Ascending aorta (tissue), 2 donors: Measurements from ENCODE around the gene LANCL3. TPM values are rescaled to one million over a fixed set of nuclear protein-coding genes. Genes with fewer than 3 reads are reported as not detected.

Experiments used
- DNase-seq, 2 donors: peaks; one replicate each; pipeline ENCODE4 v3.0.0-alpha.2; 2019; ENCODE audit warnings: low spot score in 2 of 2
- H3K27ac ChIP-seq, 2 donors: fragments of 200-600 bp; sonication (generic); one replicate each; pipeline ENCODE4 v1.5.1; 2016 to 2017; ENCODE audit warnings: mild to moderate bottlenecking in 1 of 2
- H3K27me3 ChIP-seq: fragments of 200-600 bp; sonication (generic); one replicate; pipeline ENCODE4 v1.5.1; 2017
- H3K36me3 ChIP-seq, 2 donors: fragments of 200-600 bp; sonication (generic); one replicate each; pipeline ENCODE4 v1.5.1; 2016
- H3K4me1 ChIP-seq, 2 donors: fragments of 200-600 bp; sonication (generic); one replicate each; pipeline ENCODE4 v1.5.1; 2016 to 2017; ENCODE audit warnings: mild to moderate bottlenecking in 1 of 2
- H3K4me3 ChIP-seq, 2 donors: fragments of 200-600 bp; sonication (generic); one replicate each; pipeline ENCODE4 v1.5.1; 2016 to 2017; ENCODE audit warnings: mild to moderate bottlenecking in 1 of 2
- H3K9me3 ChIP-seq, 2 donors: fragments of 200-600 bp; sonication (generic); one replicate each; pipeline ENCODE4 v1.5.1; 2016
- intact Hi-C: fragments of 100-400 bp; cut with DNase I; formaldehyde crosslinking; loops from one replicate; pipeline ENCODE4 v1.15.1; 2023
- total RNA-seq: library from RNA; depleted of rRNA; stranded (reverse); fragments of >200 nt; gene quantifications from one replicate; pipeline ENCODE4 v1.1.0, GENCODE V29; 2016
- TF ChIP-seq, protein P1 (sequence below), 3 experiments: fragments of 200-600 bp in 2 of 3; fragments of 450-650 bp in 1 of 3; sonication (generic) in 2 of 3; IDR thresholded peaks; one replicate each; pipeline ENCODE4 v1.5.1; 2016 to 2019; ENCODE audit warnings: antibody characterized with exemption in 3 of 3, mild to moderate bottlenecking in 1 of 3, moderate library complexity in 1 of 3

The LANCL3 gene
- total RNA-seq, 1 donor from 2014 or later = 1.7 TPM

DNA sequence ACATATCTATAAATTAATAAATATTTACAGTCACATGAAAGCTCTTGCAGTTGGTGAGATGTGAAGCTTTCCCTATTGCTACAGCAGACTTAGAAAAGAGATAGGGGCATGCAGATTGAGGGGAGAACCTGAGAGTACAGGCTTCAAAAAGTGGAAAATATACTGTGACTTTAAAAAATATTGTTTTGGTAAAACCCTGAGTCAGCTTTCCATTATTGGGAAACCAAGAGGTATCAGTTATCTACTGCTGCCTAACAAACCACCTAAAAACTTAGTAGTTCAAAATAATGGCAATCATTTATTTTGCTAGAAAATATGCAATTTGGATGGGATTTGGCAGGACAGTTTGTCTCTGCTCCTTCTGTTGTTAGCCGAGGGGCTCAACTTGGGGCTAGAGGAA lies 38.3 kb downstream of the LANCL3 start:
- Histone ChIP-seq H3K27me3 (no peaks in the 10 kb centered on the region), H3K9me3 (no peaks in the 10 kb centered on the region), H3K4me3 (no peak overlapping the region), H3K27ac (no peak overlapping the region), H3K4me1 (no peaks in the 10 kb centered on the region), H3K36me3 (no peaks in the 10 kb centered on the region)
- intact Hi-C loops = no loop called here
- DNase-seq = no peak
- TF ChIP-seq, protein P1, sequence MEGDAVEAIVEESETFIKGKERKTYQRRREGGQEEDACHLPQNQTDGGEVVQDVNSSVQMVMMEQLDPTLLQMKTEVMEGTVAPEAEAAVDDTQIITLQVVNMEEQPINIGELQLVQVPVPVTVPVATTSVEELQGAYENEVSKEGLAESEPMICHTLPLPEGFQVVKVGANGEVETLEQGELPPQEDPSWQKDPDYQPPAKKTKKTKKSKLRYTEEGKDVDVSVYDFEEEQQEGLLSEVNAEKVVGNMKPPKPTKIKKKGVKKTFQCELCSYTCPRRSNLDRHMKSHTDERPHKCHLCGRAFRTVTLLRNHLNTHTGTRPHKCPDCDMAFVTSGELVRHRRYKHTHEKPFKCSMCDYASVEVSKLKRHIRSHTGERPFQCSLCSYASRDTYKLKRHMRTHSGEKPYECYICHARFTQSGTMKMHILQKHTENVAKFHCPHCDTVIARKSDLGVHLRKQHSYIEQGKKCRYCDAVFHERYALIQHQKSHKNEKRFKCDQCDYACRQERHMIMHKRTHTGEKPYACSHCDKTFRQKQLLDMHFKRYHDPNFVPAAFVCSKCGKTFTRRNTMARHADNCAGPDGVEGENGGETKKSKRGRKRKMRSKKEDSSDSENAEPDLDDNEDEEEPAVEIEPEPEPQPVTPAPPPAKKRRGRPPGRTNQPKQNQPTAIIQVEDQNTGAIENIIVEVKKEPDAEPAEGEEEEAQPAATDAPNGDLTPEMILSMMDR (IDR thresholded peaks at IDR 0.05) = no peak

DNA sequence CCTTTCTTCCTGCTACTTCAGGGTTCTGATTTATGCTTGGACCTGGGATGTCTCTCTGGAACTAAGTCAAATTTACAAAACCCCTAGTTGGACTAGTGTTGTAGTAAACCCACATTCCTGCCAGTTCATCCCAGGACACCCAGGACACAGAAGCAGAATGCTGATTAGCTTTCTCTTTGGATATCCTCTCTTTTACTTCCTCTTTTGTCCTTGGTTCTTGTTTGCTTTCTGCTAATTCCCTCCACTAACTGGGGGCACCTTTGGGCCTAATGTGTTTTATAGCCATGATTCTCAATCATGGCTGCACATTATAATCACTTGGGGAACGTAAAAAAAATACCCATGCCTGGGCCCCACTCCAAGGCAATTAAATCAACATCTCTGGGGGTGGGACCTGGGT lies 42.5 kb downstream of the LANCL3 start:
- TF ChIP-seq, protein P1 (IDR thresholded peaks at IDR 0.05) = no peak
- Histone ChIP-seq H3K4me3 (no peak overlapping the region), H3K27ac (no peak overlapping the region), H3K4me1 (no peaks in the 10 kb centered on the region), H3K36me3 (no peaks in the 10 kb centered on the region), H3K27me3 (no peaks in the 10 kb centered on the region), H3K9me3 (no peaks in the 10 kb centered on the region)
- no peak for DNase-seq
- intact Hi-C loops = no loop called here

DNA sequence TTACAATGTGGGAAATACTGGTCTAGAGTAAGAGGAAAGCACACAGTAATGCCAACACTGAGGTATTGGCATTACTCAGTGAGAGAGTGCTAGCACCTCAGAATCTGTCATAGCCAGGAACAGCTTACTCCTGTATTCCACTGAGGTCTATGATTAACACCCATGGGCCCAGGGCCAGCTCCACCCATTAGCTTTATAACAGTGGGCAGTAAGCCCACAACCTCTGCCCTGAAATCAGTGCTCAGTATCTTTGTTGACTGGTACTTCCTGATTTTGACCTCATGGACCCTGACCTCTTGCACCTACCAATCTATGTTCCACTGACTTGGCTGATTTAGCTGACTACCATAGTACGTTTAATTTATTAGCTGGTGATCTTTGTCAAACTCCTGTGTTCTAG lies 56.1 kb downstream of the LANCL3 start:
- Histone ChIP-seq H3K27ac (no peak overlapping the region), H3K27me3 (no peaks in the 10 kb centered on the region), H3K9me3 (no peaks in the 10 kb centered on the region), H3K4me3 (no peak overlapping the region), H3K36me3 (no peaks in the 10 kb centered on the region), H3K4me1 (no peaks in the 10 kb centered on the region)
- intact Hi-C loops = no loop called here
- TF ChIP-seq, protein P1 (IDR thresholded peaks at IDR 0.05) = no peak
- DNase-seq = no peak

DNA sequence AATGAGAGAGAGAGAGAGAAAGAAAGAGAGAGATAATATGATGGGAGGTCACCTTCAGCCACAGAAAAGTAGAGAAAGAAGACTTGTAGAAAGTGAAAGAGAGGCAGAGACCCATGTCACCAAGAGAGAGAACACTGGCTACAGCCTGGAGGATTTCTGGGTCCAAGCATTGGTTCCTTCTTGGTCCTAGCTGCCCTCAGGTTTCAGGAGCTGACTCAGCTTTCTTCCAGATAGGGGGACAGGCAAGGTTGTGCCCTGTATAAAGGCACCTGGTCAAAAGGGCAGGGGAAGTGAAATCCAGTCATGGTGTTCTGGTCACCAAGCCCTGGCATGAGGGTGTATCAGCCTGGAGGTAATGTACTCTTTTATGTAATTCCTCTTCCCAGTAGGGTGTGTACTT lies 66.6 kb downstream of the LANCL3 start:
- intact Hi-C loops = no loop called here
- TF ChIP-seq, protein P1 (IDR thresholded peaks at IDR 0.05) = no peak
- no peaks in the 10 kb centered on the region for H3K9me3 ChIP-seq

DNA sequence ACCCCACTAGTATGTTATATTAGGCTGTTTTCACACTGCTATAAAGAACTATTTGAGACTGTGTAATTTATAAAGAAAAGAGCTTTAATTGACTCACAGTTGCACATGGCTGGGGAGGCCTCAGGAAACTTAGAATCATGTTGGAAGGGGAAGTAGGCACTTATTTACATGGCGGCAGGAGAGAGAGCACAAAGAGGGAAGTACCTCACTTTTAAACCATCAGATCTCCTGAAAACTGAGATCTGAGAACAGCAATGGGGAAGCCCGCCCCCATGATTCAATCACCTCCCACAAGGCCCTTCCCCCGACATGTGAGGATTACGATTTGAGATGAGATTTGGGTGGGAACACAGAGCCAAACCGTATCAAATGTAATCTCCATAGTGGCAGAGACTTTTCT lies 68.7 kb downstream of the LANCL3 start:
- Histone ChIP-seq H3K27me3 (no peaks in the 10 kb centered on the region), H3K9me3 (no peaks in the 10 kb centered on the region), H3K4me3 (no peak overlapping the region), H3K36me3 (no peaks in the 10 kb centered on the region), H3K27ac (no peak overlapping the region), H3K4me1 (no peaks in the 10 kb centered on the region)
- intact Hi-C loops = no loop called here
- TF ChIP-seq, protein P1 (IDR thresholded peaks at IDR 0.05) = no peak
- DNase-seq = no peak

More for the DNA sequence above, 66.6 kb downstream of the LANCL3 start:
- DNase-seq = no peak
- H3K4me3 ChIP-seq = no peak overlapping the region
- H3K36me3 ChIP-seq = no peaks in the 10 kb centered on the region
- H3K27ac ChIP-seq = no peak overlapping the region
- no peaks in the 10 kb centered on the region for H3K4me1 ChIP-seq
- H3K27me3 ChIP-seq = no peaks in the 10 kb centered on the region

DNA sequence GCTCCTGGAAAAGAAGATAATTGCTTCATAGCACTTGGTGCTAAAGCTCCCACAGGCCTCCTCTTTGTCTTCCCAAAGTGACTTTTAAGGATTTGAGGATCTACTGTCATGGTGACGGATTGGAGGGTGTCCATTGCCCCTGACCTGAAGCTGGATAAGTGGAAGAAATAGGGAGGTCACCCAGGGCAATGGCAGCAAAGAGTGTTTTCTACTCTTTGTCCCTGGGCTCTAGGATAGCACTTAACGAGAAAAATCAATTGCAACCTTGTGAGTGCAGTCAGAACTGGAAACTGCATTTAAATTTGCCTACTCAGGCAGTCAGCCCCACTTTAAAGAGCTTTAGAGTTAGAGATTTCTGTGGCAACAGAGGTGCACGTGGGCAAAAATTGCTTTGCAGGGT lies 70.4 kb downstream of the LANCL3 start:
- no peak for DNase-seq
- intact Hi-C loops = no loop called here
- H3K9me3 ChIP-seq = no peaks in the 10 kb centered on the region
- H3K4me3 ChIP-seq = no peak overlapping the region
- H3K36me3 ChIP-seq = no peaks in the 10 kb centered on the region
- H3K27ac ChIP-seq = no peak overlapping the region
- TF ChIP-seq, protein P1 (IDR thresholded peaks at IDR 0.05) = no peak
- no peaks in the 10 kb centered on the region for H3K4me1 ChIP-seq
- no peaks in the 10 kb centered on the region for H3K27me3 ChIP-seq
